Naive B cell (primary cell): Measurements from ENCODE around the gene C12orf43. TPM values are rescaled to one million over a fixed set of nuclear protein-coding genes. Genes with fewer than 3 reads are reported as not detected.

Experiments used
- ATAC-seq, 2 donors: fragments of 150-1000 bp; cut with Tn5 transposase; 2 replicates each; pipeline ENCODE4 v1.10.0; 2021; ENCODE audit warnings: low read depth in 2 of 2, mild to moderate bottlenecking in 2 of 2, moderate library complexity in 2 of 2
- DNase-seq: peaks from one replicate; pipeline ENCODE4 v3.0.0; 2022
- H3K27ac Mint-ChIP-seq, 6 donors: one replicate each; pipeline ENCODE4 v1.8.0; 2020 to 2022; ENCODE audit warnings: mild to moderate bottlenecking in 6 of 6, mixed read lengths in 6 of 6, moderate library complexity in 5 of 6, inconsistent platforms in 2 of 6
- H3K27me3 Mint-ChIP-seq, 3 donors: one replicate each; pipeline ENCODE4 v1.8.0; 2021 to 2022; ENCODE audit warnings: mixed read lengths in 3 of 3, mild to moderate bottlenecking in 1 of 3
- H3K36me3 Mint-ChIP-seq, 2 donors: one replicate each; pipeline ENCODE4 v1.8.0; 2020 to 2022; ENCODE audit warnings: mixed read lengths in 2 of 2, inconsistent platforms in 1 of 2, mild to moderate bottlenecking in 1 of 2
- H3K4me1 Mint-ChIP-seq, 3 donors: one replicate each; pipeline ENCODE4 v1.8.0; 2020 to 2022; ENCODE audit warnings: mixed read lengths in 3 of 3, inconsistent platforms in 1 of 3, mild to moderate bottlenecking in 1 of 3, moderate library complexity in 1 of 3
- H3K4me3 Mint-ChIP-seq, 8 donors: one replicate each; pipeline ENCODE4 v1.8.0; 2020 to 2022; ENCODE audit warnings: mild to moderate bottlenecking in 8 of 8, mixed read lengths in 8 of 8, moderate library complexity in 8 of 8, inconsistent platforms in 2 of 8
- H3K9me3 Mint-ChIP-seq, 7 donors: one replicate each; pipeline ENCODE4 v1.8.0; 2020 to 2022; ENCODE audit warnings: mixed read lengths in 7 of 7, mild to moderate bottlenecking in 5 of 7, inconsistent platforms in 2 of 7, moderate library complexity in 1 of 7
- polyA plus RNA-seq, 6 donors: library from polyadenylated mRNA; unstranded; fragments of 300-500 nt; fragmentation: Illumina TruSeq; gene quantifications; one replicate each; pipeline ENCODE4 v1.2.3, GENCODE V29; 2021; ENCODE audit warnings: low read depth in 6 of 6

Gene C12orf43
- polyA plus RNA-seq, 6 donors from 2014 or later = 15.0 to 19.7 (median 18.7) TPM

- Mint-ChIP-seq H3K27ac (no peak overlapping the region), H3K36me3 (peaks cover 0 to 7% of the 10 kb centered on the region in 2 donors), H3K4me3 (no peak overlapping the region), H3K4me1 (peaks cover 0 to under 1% (median 0%) of the 10 kb centered on the region in 3 donors), H3K27me3 (peaks cover 8 to 18% (median 9%) of the 10 kb centered on the region in 3 donors), H3K9me3 (no peaks in the 10 kb centered on the region)
- ATAC-seq (no peak), DNase-seq (no peak)
These were observed 5.5 kb upstream of the C12orf43 start for GRCh38 chr12:121021754-121022153.

- DNase-seq (no peak), ATAC-seq (no peak)
- Mint-ChIP-seq H3K4me3 (no peak overlapping the region), H3K27ac (peak overlapping the region in 1 of 6 donors; percentile 21), H3K9me3 (no peaks in the 10 kb centered on the region), H3K36me3 (peaks cover 0 to 11% of the 10 kb centered on the region in 2 donors), H3K27me3 (peaks cover 0 to 8% (median 4%) of the 10 kb centered on the region in 3 donors), H3K4me1 (peaks cover 14 to 18% (median 16%) of the 10 kb centered on the region in 3 donors)
These were observed 2.8 kb upstream of the C12orf43 start for GRCh38 chr12:121018860-121019617.

DNA sequence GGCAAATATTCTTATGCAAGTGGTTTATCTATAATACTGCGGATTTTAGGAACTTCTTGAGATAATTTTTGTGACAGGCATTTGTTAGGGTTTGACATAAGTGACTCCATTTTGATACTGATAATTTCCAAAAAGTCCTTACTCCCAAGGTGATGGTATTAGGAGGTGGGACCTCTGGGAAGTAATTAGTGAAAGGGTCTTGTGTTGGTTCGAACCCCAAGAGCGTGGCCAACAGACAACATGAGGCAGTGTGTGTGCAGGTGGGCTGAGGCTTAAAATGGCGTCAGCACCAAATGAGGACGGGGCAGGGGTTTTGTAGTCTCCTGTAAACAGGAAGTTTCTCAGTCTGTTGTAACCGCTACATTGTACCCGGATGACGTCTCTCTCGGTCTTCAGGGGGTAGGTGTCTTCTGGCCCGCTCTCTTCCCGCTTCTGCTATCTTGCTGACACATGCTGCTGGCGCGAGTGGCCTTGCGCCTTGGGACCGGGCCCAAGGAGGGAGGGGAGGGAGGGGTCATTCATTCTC, 1.7 kb upstream of the C12orf43 start:
- Mint-ChIP-seq H3K9me3 (no peaks in the 10 kb centered on the region), H3K27me3 (peaks cover 0 to 5% (median 3%) of the 10 kb centered on the region in 3 donors), H3K27ac (no peak overlapping the region), H3K4me1 (peaks cover 14 to 18% (median 16%) of the 10 kb centered on the region in 3 donors), H3K36me3 (peaks cover 0 to 10% of the 10 kb centered on the region in 2 donors), H3K4me3 (peak overlapping the region in 1 of 8 donors; percentile 37)
- ATAC-seq (no peak), DNase-seq (no peak)

DNA sequence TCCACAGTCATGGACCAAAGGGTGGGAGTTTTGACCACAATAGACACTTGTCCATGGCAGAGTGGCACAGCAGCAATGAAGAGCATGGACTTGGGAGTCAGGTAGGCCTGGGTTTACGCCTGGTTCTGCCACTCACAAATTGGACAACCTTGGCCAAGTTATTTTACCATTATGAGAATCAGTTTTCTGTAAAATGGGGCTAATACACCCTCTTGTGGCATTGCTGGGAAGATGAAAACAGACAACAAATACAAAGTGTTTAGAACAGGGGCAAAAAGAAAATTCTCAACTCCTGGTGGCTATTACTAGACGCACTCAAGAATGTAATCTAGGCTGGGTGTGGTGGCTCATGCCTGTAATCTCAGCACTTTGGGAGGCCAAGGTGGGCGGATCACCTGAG, 2.6 kb downstream of the C12orf43 start:
- H3K36me3 Mint-ChIP-seq = peaks cover 15 to 18% of the 10 kb centered on the region in 2 donors
- no peak for ATAC-seq

GRCh38 chr12:121011820-121012219, 4.5 kb downstream of the C12orf43 start:
- H3K27ac Mint-ChIP-seq = no peak overlapping the region
- peak overlapping the region in 2 of 8 donors; percentile 40 to 78 for H3K4me3 Mint-ChIP-seq
- H3K36me3 Mint-ChIP-seq = peaks cover 15 to 21% of the 10 kb centered on the region in 2 donors
- peaks cover 16 to 21% (median 18%) of the 10 kb centered on the region in 3 donors for H3K4me1 Mint-ChIP-seq
- ATAC-seq (no peak), DNase-seq (no peak)
- H3K9me3 Mint-ChIP-seq = no peaks in the 10 kb centered on the region
- no peaks in the 10 kb centered on the region for H3K27me3 Mint-ChIP-seq

More for the DNA sequence above, 2.6 kb downstream of the C12orf43 start:
- peak overlapping the region in 2 of 8 donors; percentile 54 to 65 for H3K4me3 Mint-ChIP-seq
- H3K4me1 Mint-ChIP-seq = peaks cover 16 to 21% (median 18%) of the 10 kb centered on the region in 3 donors
- H3K27me3 Mint-ChIP-seq = no peaks in the 10 kb centered on the region
- DNase-seq = no peak
- no peak overlapping the region for H3K27ac Mint-ChIP-seq
- H3K9me3 Mint-ChIP-seq = no peaks in the 10 kb centered on the region

- no peaks in the 10 kb centered on the region for H3K27me3 Mint-ChIP-seq
- peaks cover 10 to 21% of the 10 kb centered on the region in 2 donors for H3K36me3 Mint-ChIP-seq
- ATAC-seq (no peak), DNase-seq (no peak)
- H3K27ac Mint-ChIP-seq = no peak overlapping the region
- H3K9me3 Mint-ChIP-seq = no peaks in the 10 kb centered on the region
- peaks cover 6 to 16% (median 10%) of the 10 kb centered on the region in 3 donors for H3K4me1 Mint-ChIP-seq
- H3K4me3 Mint-ChIP-seq = no peak overlapping the region
These were observed 5.4 kb downstream of the C12orf43 start for GRCh38 chr12:121010860-121011259.

GRCh38 chr12:121009741-121010140, 6.5 kb downstream of the C12orf43 start:
- H3K4me1 Mint-ChIP-seq = peaks cover 0 to 8% (median 6%) of the 10 kb centered on the region in 3 donors

GRCh38 chr12:121008347-121009098, 7.8 kb downstream of the C12orf43 start:
- Mint-ChIP-seq H3K4me1 (peaks cover 0 to 7% (median 5%) of the 10 kb centered on the region in 3 donors), H3K27me3 (no peaks in the 10 kb centered on the region), H3K27ac (no peak overlapping the region), H3K4me3 (no peak overlapping the region), H3K36me3 (peaks cover 10 to 34% of the 10 kb centered on the region in 2 donors), H3K9me3 (no peaks in the 10 kb centered on the region)
- ATAC-seq (no peak), DNase-seq (no peak)

More at GRCh38 chr12:121009741-121010140, 6.5 kb downstream of the C12orf43 start:
- ATAC-seq (no peak), DNase-seq (no peak)
- H3K36me3 Mint-ChIP-seq = peaks cover 10 to 25% of the 10 kb centered on the region in 2 donors
- H3K9me3 Mint-ChIP-seq = no peaks in the 10 kb centered on the region
- no peak overlapping the region for H3K4me3 Mint-ChIP-seq
- H3K27ac Mint-ChIP-seq = no peak overlapping the region
- H3K27me3 Mint-ChIP-seq = no peaks in the 10 kb centered on the region

GRCh38 chr12:121005346-121005815, 10.9 kb downstream of the C12orf43 start:
- Mint-ChIP-seq H3K4me1 (peaks cover 0 to 5% (median 0%) of the 10 kb centered on the region in 3 donors), H3K27ac (peak overlapping the region in 2 of 6 donors; percentile 22 to 24), H3K27me3 (no peaks in the 10 kb centered on the region), H3K4me3 (no peak overlapping the region), H3K9me3 (no peaks in the 10 kb centered on the region), H3K36me3 (peaks cover 0 to 24% of the 10 kb centered on the region in 2 donors)
- ATAC-seq = no peak
- DNase-seq = no peak

- H3K27ac Mint-ChIP-seq = peak overlapping the region in 1 of 6 donors; percentile 76
- peaks cover 0 to 22% of the 10 kb centered on the region in 2 donors for H3K36me3 Mint-ChIP-seq
- H3K9me3 Mint-ChIP-seq = no peaks in the 10 kb centered on the region
- no peak for ATAC-seq
- no peak overlapping the region for H3K4me3 Mint-ChIP-seq
- H3K4me1 Mint-ChIP-seq = peaks cover 0 to 5% (median 0%) of the 10 kb centered on the region in 3 donors
- DNase-seq = no peak
- H3K27me3 Mint-ChIP-seq = no peaks in the 10 kb centered on the region
These were observed 12.0 kb downstream of the C12orf43 start for GRCh38 chr12:121004253-121004815.

GRCh38 chr12:121003650-121004049, 12.6 kb downstream of the C12orf43 start:
- Mint-ChIP-seq H3K27me3 (no peaks in the 10 kb centered on the region), H3K27ac (peak overlapping the region in 1 of 6 donors; percentile 15), H3K9me3 (no peaks in the 10 kb centered on the region), H3K4me3 (no peak overlapping the region), H3K4me1 (peaks cover 0 to 5% (median 0%) of the 10 kb centered on the region in 3 donors), H3K36me3 (peaks cover 0 to 15% of the 10 kb centered on the region in 2 donors)
- ATAC-seq (no peak), DNase-seq (no peak)

DNA sequence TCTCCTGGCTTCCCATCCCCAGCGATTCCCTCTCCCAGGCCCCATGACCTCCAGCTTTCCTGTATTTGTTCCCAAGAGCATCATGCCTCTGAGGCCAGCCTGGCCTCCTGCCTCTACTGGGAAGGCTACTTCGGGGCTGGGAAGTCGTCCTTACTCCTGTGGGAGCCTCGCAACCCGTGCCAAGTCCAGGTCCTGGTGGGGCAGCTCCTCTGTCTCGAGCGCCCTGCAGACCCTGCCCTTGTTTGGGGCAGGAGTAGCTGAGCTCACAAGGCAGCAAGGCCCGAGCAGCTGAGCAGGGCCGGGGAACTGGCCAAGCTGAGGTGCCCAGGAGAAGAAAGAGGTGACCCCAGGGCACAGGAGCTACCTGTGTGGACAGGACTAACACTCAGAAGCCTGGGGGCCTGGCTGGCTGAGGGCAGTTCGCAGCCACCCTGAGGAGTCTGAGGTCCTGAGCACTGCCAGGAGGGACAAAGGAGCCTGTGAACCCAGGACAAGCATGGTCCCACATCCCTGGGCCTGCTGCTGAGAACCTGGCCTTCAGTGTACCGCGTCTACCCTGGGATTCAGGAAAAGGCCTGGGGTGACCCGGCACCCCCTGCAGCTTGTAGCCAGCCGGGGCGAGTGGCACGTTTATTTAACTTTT, 14.3 kb downstream of the C12orf43 start:
- no peaks in the 10 kb centered on the region for H3K27me3 Mint-ChIP-seq
- ATAC-seq (no peak), DNase-seq (no peak)
- H3K36me3 Mint-ChIP-seq = peaks cover 0 to 12% of the 10 kb centered on the region in 2 donors
- H3K4me3 Mint-ChIP-seq = no peak overlapping the region
- no peaks in the 10 kb centered on the region for H3K9me3 Mint-ChIP-seq
- peaks cover 0 to 5% (median 0%) of the 10 kb centered on the region in 3 donors for H3K4me1 Mint-ChIP-seq
- peak overlapping the region in 1 of 6 donors; percentile 78 for H3K27ac Mint-ChIP-seq
